HEK293 (cell line): Measurements from ENCODE around the gene LGALS1.

Experiments used
- CTCF ChIA-PET: fragments of 350-600 bp; formaldehyde crosslinking; extraction: SDS; loops from one replicate; lab custom pipeline; 2021; ENCODE audit warnings: antibody characterized with exemption; lab: Yijun Ruan, JAX
- POLR2A ChIA-PET: fragments of 300-600 bp; formaldehyde crosslinking; extraction: SDS; loops from one replicate; lab custom pipeline; 2020; ENCODE audit warnings: antibody characterized with exemption, inconsistent platforms; lab: Yijun Ruan, JAX
- H3K27ac ChIP-seq: fragments of 200-500 bp; sonication (Bioruptor generic); 2 replicates; pipeline ENCODE4 v1.5.1; 2014; ENCODE audit warnings: low read depth, low read length, control low read depth, inconsistent platforms; ENCODE audit errors: extremely low read depth
- H3K36me3 ChIP-seq, 2 experiments: fragments of 200-500 bp in 1 of 2; sonication (Bioruptor generic) in 1 of 2; 1 replicate in 1 of 2; 2 replicates in 1 of 2; pipeline ENCODE4 v1.5.1; 2014 to 2017; ENCODE audit warnings: inconsistent platforms in 2 of 2, low read length in 2 of 2; ENCODE audit not compliant: control insufficient read depth in 2 of 2, insufficient read depth in 1 of 2
- H3K4me1 ChIP-seq: fragments of 200-500 bp; sonication (Bioruptor generic); 2 replicates; pipeline ENCODE4 v1.5.1; 2014; ENCODE audit warnings: mild to moderate bottlenecking, low read length, inconsistent platforms; ENCODE audit not compliant: control insufficient read depth, insufficient read depth
- H3K4me3 ChIP-seq: 2 replicates; pipeline ENCODE4 v1.5.1; 2011; ENCODE audit warnings: low read depth, mild to moderate bottlenecking, control low read depth, low read length, moderate library complexity
- H3K9me3 ChIP-seq: fragments of 200-500 bp; sonication (Bioruptor generic); 2 replicates; pipeline ENCODE4 v1.5.1; 2014; ENCODE audit warnings: low read depth, low read length, inconsistent platforms; ENCODE audit not compliant: control insufficient read depth, insufficient read depth
- REPIN1 ChIP-seq: fragments of 450-650 bp; formaldehyde crosslinking; IDR thresholded peaks from 2 replicates; pipeline ENCODE4 v1.5.1; 2017; ENCODE audit warnings: missing biosample characterization, missing genetic modification characterization, low read depth
- SP3 ChIP-seq: fragments of 450-650 bp; formaldehyde crosslinking; IDR thresholded peaks from 2 replicates; pipeline ENCODE4 v1.5.1; 2016; ENCODE audit warnings: missing biosample characterization, missing genetic modification characterization
- ZBTB1 ChIP-seq: fragments of 450-650 bp; formaldehyde crosslinking; IDR thresholded peaks from 2 replicates; pipeline ENCODE4 v1.5.1; 2016; ENCODE audit warnings: missing biosample characterization, missing genetic modification characterization
- ZFP69B ChIP-seq: fragments of 450-650 bp; formaldehyde crosslinking; IDR thresholded peaks from 2 replicates; pipeline ENCODE4 v1.5.1; 2016; ENCODE audit warnings: missing biosample characterization, missing genetic modification characterization
- ZNF10 ChIP-seq: fragments of 450-650 bp; formaldehyde crosslinking; IDR thresholded peaks from 2 replicates; pipeline ENCODE4 v1.5.1; 2017; ENCODE audit warnings: missing biosample characterization, missing genetic modification characterization
- ZNF140 ChIP-seq: fragments of 450-650 bp; formaldehyde crosslinking; IDR thresholded peaks from 2 replicates; pipeline ENCODE4 v1.5.1; 2016; ENCODE audit warnings: missing biosample characterization, missing genetic modification characterization
- ZNF184 ChIP-seq: fragments of 450-650 bp; IDR thresholded peaks from 2 replicates; pipeline ENCODE4 v1.5.1; 2018; ENCODE audit warnings: missing biosample characterization, mild to moderate bottlenecking, missing genetic modification characterization
- ZNF211 ChIP-seq: fragments of 450-650 bp; formaldehyde crosslinking; IDR thresholded peaks from 2 replicates; pipeline ENCODE4 v1.5.1; 2016; ENCODE audit warnings: low read depth, missing biosample characterization, missing genetic modification characterization
- ZNF23 ChIP-seq: fragments of 450-650 bp; formaldehyde crosslinking; IDR thresholded peaks from 2 replicates; pipeline ENCODE4 v1.5.1; 2016; ENCODE audit warnings: missing biosample characterization, missing genetic modification characterization, borderline replicate concordance
- ZNF341 ChIP-seq: fragments of 450-650 bp; formaldehyde crosslinking; IDR thresholded peaks from 2 replicates; pipeline ENCODE4; 2016; ENCODE audit warnings: low read depth, missing biosample characterization, missing genetic modification characterization
- ZNF488 ChIP-seq: fragments of 450-650 bp; formaldehyde crosslinking; IDR thresholded peaks from 2 replicates; pipeline ENCODE4 v1.5.1; 2016; ENCODE audit warnings: missing biosample characterization, missing genetic modification characterization
- ZNF549 ChIP-seq: fragments of 450-650 bp; IDR thresholded peaks from 2 replicates; pipeline ENCODE4 v1.5.1; 2018; ENCODE audit warnings: missing biosample characterization, missing genetic modification characterization, mild to moderate bottlenecking, inconsistent platforms, moderate library complexity
- ZNF660 ChIP-seq: fragments of 450-650 bp; IDR thresholded peaks from 2 replicates; pipeline ENCODE4 v1.5.1; 2018; ENCODE audit warnings: missing biosample characterization, mild to moderate bottlenecking, missing genetic modification characterization
- ZNF768 ChIP-seq: fragments of 450-650 bp; formaldehyde crosslinking; IDR thresholded peaks from 2 replicates; pipeline ENCODE4 v1.5.1; 2018; ENCODE audit warnings: missing biosample characterization, mild to moderate bottlenecking, missing genetic modification characterization
- ZNF830 ChIP-seq: fragments of 450-650 bp; IDR thresholded peaks from 2 replicates; pipeline ENCODE4 v1.5.0; 2018; ENCODE audit warnings: missing biosample characterization, missing genetic modification characterization, low read depth, mild to moderate bottlenecking, moderate library complexity
- TF ChIP-seq, protein P1 (sequence below): fragments of 450-650 bp; formaldehyde crosslinking; IDR thresholded peaks from 2 replicates; pipeline ENCODE4 v1.5.1; 2016; ENCODE audit warnings: missing biosample characterization, missing genetic modification characterization
- TF ChIP-seq, protein P2 (sequence below): fragments of 450-650 bp; formaldehyde crosslinking; IDR thresholded peaks from 2 replicates; pipeline ENCODE4 v1.5.1; 2016; ENCODE audit warnings: missing biosample characterization, missing genetic modification characterization

The LGALS1 gene

DNA sequence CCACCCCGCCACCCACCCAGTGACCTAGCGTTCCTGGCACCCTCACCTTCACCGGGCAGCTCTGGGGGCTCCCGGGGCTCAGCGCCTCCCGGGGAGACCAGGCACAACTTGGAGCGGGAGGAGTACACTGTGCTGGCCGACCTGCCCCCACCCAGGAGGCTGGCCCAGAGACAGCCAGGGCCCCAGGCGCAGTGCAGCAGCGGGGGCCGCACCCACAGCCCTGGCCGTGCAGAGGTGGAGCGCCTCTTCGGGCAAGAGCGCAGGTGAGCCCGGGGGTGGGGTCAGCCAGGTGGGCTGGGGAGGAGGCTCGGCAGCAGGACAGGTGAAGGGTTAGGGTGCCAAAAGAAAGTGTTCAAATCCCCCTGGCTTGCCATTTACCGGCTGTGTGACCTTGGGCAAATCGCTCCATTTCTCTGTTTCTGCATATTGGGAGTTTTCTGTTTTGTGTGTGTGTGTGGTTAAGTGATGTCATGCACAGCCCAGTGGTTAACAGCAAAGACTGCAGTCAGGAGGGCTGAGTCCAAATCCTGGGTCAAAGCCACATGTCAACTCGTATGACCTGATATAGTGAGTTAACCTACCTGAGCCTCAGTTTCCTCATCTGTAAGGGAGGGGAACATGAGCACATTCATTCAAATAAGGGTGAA lies 50.9 kb downstream of the LGALS1 start (continued):
- TF ChIP-seq ZNF768 (tag by site-specific recombination): peak; percentile 83; the same call in 1 of the 2 replicates
- TF ChIP-seq, protein P1, sequence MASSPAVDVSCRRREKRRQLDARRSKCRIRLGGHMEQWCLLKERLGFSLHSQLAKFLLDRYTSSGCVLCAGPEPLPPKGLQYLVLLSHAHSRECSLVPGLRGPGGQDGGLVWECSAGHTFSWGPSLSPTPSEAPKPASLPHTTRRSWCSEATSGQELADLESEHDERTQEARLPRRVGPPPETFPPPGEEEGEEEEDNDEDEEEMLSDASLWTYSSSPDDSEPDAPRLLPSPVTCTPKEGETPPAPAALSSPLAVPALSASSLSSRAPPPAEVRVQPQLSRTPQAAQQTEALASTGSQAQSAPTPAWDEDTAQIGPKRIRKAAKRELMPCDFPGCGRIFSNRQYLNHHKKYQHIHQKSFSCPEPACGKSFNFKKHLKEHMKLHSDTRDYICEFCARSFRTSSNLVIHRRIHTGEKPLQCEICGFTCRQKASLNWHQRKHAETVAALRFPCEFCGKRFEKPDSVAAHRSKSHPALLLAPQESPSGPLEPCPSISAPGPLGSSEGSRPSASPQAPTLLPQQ: no peak

- Histone ChIP-seq H3K27ac (no peak overlapping the region), H3K4me3 (no peak overlapping the region), H3K36me3 (no peaks in the 10 kb centered on the region; a peak in 1 of 3 replicates), H3K4me1 (no peaks in the 10 kb centered on the region)
- TF ChIP-seq ZNF211: no peak
- TF ChIP-seq ZBTB1 (tag by site-specific recombination): no peak
- no peak for TF ChIP-seq ZNF660 (tag by site-specific recombination)
- no peak for TF ChIP-seq ZNF488 (tag by site-specific recombination)
- TF ChIP-seq ZNF341 (tag by site-specific recombination): no peak
- no peak for TF ChIP-seq ZNF768 (tag by site-specific recombination)
- TF ChIP-seq SP3 (tag by site-specific recombination): no peak
- no peak for TF ChIP-seq ZNF10 (tag by site-specific recombination)
- TF ChIP-seq ZNF184 (tag by site-specific recombination): no peak
- TF ChIP-seq REPIN1 (tag by site-specific recombination): no peak
- TF ChIP-seq ZFP69B (tag by site-specific recombination): no peak
- TF ChIP-seq, protein P2, sequence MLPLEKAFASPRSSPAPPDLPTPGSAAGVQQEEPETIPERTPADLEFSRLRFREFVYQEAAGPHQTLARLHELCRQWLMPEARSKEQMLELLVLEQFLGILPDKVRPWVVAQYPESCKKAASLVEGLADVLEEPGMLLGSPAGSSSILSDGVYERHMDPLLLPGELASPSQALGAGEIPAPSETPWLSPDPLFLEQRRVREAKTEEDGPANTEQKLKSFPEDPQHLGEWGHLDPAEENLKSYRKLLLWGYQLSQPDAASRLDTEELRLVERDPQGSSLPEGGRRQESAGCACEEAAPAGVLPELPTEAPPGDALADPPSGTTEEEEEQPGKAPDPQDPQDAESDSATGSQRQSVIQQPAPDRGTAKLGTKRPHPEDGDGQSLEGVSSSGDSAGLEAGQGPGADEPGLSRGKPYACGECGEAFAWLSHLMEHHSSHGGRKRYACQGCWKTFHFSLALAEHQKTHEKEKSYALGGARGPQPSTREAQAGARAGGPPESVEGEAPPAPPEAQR (tag by site-specific recombination): no peak
- TF ChIP-seq ZNF140: no peak
- no peak for TF ChIP-seq ZNF23 (tag by site-specific recombination)
- TF ChIP-seq ZNF549: no peak
- TF ChIP-seq ZNF830 (tag by site-specific recombination): no peak
- TF ChIP-seq, all 188 proteins: peak for 0
- ChIA-PET POLR2A (interaction anchor here (0.9 to 1.6 kb wide), 2 partner anchors 17 to 71 kb away, joined by 3 read pairs; no protein-coding TSS in a partner anchor), CTCF (interaction anchor here (0.5 kb wide), 1 partner anchor 65 kb away, joined by 3 read pairs; no protein-coding TSS in a partner anchor)
- no peaks in the 10 kb centered on the region for H3K9me3 ChIP-seq
Measured at GRCh38 chr22:37728620-37729019, 53.2 kb downstream of the LGALS1 start.
